ENCODE data around the gene GLRX3. TPM values are rescaled to one million over a fixed set of nuclear protein-coding genes. Genes with fewer than 3 reads are reported as not detected.
"Not testable (repeated sequence)": the region's sequence is repeated elsewhere in the genome, so short reads cannot be mapped to it uniquely, and the experiment has no call there.

Gene GLRX3
- total RNA-seq, 1 experiment from 2014 or later: 142 TPM

DNA sequence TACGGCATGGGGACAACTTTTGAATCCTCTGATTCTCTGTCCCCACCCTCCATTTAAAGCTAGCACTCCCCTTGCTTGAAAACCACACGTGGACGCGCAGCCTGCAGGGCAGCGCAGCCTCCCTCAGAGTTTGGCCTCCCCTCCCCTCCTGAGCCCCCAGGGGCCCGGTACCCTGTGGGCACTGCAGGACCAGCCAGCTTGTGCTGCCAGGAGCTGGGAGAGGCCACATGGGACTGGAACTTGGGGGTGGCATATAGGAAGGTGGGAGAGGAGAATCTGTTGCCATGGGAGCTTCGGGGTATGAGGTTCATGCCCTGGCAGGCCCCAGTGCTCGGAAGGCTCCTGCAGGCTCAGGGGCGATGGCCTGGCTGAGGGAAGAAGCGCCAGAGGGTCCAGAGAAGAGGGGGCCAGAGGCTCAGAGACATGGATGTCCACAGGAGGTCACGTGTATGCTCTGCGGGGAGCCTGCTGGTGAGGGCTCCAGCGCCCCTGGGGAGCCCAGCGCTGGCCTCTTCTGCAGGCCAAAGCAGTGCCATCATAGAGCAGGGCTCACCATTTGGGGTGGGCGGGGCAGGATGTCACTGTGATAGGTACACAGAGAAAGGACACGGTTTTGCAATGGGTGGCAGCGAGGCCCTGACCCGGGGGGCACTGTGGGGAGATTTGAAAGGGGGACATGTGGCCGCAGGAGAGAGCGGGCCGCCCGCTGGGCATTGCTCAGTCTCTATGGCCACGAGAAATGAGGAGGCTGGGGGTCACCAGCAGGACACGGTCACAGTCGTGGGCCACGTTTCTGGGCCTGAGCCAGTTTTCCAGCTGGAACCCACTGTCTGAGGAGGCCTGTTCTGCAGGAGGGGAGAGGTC, 64.2 kb downstream of the GLRX3 start (continued):
- TF ChIP-seq, protein P1, sequence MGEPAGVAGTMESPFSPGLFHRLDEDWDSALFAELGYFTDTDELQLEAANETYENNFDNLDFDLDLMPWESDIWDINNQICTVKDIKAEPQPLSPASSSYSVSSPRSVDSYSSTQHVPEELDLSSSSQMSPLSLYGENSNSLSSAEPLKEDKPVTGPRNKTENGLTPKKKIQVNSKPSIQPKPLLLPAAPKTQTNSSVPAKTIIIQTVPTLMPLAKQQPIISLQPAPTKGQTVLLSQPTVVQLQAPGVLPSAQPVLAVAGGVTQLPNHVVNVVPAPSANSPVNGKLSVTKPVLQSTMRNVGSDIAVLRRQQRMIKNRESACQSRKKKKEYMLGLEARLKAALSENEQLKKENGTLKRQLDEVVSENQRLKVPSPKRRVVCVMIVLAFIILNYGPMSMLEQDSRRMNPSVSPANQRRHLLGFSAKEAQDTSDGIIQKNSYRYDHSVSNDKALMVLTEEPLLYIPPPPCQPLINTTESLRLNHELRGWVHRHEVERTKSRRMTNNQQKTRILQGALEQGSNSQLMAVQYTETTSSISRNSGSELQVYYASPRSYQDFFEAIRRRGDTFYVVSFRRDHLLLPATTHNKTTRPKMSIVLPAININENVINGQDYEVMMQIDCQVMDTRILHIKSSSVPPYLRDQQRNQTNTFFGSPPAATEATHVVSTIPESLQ (CRISPR knock-in tag; IDR thresholded peaks at IDR 0.05): no peak
- TF ChIP-seq, protein P2, sequence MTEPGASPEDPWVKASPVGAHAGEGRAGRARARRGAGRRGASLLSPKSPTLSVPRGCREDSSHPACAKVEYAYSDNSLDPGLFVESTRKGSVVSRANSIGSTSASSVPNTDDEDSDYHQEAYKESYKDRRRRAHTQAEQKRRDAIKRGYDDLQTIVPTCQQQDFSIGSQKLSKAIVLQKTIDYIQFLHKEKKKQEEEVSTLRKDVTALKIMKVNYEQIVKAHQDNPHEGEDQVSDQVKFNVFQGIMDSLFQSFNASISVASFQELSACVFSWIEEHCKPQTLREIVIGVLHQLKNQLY (CRISPR knock-in tag; IDR thresholded peaks at IDR 0.05): no peak
- TF ChIP-seq GRHL2 (CRISPR knock-in tag; IDR thresholded peaks at IDR 0.05; ENCODE audit: insufficient replicate concordance, severe bottlenecking) (no peak), ZNF396 (CRISPR knock-in tag; IDR thresholded peaks at IDR 0.05; ENCODE audit: borderline replicate concordance) (no peak)
- TF ChIP-seq, protein P3, sequence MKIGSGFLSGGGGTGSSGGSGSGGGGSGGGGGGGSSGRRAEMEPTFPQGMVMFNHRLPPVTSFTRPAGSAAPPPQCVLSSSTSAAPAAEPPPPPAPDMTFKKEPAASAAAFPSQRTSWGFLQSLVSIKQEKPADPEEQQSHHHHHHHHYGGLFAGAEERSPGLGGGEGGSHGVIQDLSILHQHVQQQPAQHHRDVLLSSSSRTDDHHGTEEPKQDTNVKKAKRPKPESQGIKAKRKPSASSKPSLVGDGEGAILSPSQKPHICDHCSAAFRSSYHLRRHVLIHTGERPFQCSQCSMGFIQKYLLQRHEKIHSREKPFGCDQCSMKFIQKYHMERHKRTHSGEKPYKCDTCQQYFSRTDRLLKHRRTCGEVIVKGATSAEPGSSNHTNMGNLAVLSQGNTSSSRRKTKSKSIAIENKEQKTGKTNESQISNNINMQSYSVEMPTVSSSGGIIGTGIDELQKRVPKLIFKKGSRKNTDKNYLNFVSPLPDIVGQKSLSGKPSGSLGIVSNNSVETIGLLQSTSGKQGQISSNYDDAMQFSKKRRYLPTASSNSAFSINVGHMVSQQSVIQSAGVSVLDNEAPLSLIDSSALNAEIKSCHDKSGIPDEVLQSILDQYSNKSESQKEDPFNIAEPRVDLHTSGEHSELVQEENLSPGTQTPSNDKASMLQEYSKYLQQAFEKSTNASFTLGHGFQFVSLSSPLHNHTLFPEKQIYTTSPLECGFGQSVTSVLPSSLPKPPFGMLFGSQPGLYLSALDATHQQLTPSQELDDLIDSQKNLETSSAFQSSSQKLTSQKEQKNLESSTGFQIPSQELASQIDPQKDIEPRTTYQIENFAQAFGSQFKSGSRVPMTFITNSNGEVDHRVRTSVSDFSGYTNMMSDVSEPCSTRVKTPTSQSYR (CRISPR knock-in tag; IDR thresholded peaks at IDR 0.05): no peak
- TF ChIP-seq, protein P4, sequence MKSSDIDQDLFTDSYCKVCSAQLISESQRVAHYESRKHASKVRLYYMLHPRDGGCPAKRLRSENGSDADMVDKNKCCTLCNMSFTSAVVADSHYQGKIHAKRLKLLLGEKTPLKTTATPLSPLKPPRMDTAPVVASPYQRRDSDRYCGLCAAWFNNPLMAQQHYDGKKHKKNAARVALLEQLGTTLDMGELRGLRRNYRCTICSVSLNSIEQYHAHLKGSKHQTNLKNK (CRISPR knock-in tag; IDR thresholded peaks at IDR 0.05): no peak
- TF ChIP-seq, protein P5, sequence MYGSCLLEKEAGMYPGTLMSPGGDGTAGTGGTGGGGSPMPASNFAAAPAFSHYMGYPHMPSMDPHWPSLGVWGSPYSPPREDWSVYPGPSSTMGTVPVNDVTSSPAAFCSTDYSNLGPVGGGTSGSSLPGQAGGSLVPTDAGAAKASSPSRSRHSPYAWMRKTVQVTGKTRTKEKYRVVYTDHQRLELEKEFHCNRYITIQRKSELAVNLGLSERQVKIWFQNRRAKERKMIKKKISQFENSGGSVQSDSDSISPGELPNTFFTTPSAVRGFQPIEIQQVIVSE (CRISPR knock-in tag; IDR thresholded peaks at IDR 0.05; ENCODE audit: borderline replicate concordance): no peak
- TF ChIP-seq, protein P6, sequence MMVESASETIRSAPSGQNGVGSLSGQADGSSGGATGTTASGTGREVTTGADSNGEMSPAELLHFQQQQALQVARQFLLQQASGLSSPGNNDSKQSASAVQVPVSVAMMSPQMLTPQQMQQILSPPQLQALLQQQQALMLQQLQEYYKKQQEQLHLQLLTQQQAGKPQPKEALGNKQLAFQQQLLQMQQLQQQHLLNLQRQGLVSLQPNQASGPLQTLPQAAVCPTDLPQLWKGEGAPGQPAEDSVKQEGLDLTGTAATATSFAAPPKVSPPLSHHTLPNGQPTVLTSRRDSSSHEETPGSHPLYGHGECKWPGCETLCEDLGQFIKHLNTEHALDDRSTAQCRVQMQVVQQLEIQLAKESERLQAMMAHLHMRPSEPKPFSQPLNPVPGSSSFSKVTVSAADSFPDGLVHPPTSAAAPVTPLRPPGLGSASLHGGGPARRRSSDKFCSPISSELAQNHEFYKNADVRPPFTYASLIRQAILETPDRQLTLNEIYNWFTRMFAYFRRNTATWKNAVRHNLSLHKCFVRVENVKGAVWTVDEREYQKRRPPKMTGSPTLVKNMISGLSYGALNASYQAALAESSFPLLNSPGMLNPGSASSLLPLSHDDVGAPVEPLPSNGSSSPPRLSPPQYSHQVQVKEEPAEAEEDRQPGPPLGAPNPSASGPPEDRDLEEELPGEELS (CRISPR knock-in tag; IDR thresholded peaks at IDR 0.05): no peak

DNA sequence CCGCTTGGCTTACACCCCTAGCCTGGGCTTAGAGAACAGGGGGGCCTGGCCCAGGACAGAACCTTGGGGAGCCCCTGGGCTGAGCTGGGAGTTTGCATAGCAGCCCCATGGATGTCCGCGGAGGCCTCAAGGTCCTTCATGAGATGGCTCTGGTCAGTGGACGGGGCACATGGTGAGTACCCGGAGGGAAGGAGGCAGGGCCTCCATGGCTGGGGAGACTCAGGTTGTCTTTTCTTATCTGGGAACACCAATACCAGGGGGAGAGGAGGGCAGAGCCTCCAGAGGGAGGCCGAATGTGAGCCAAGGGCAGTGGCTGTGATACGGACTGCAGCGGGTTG, 64.8 kb downstream of the GLRX3 start:
- POLR2A ChIA-PET: no interaction called here
- Mint-ChIP-seq H3K27me3 (ENCODE audit: low read depth) (no peaks in the 10 kb centered on the region; the same call in 1 of the 2 replicates), H3K4me1 (no peaks in the 10 kb centered on the region), H3K36me3 (peaks cover 17% of the 10 kb centered on the region), H3K4me3 (no peak overlapping the region), H3K9me3 (peaks cover 37% of the 10 kb centered on the region), H3K27ac (no peak overlapping the region)
- ATAC-seq (no peak), DNase-seq (ENCODE audit: low spot score) (no peak)
- CTCF ChIA-PET: no interaction called here
- TF ChIP-seq, protein P5 (CRISPR knock-in tag; IDR thresholded peaks at IDR 0.05; ENCODE audit: borderline replicate concordance): no peak
- TF ChIP-seq, protein P7, sequence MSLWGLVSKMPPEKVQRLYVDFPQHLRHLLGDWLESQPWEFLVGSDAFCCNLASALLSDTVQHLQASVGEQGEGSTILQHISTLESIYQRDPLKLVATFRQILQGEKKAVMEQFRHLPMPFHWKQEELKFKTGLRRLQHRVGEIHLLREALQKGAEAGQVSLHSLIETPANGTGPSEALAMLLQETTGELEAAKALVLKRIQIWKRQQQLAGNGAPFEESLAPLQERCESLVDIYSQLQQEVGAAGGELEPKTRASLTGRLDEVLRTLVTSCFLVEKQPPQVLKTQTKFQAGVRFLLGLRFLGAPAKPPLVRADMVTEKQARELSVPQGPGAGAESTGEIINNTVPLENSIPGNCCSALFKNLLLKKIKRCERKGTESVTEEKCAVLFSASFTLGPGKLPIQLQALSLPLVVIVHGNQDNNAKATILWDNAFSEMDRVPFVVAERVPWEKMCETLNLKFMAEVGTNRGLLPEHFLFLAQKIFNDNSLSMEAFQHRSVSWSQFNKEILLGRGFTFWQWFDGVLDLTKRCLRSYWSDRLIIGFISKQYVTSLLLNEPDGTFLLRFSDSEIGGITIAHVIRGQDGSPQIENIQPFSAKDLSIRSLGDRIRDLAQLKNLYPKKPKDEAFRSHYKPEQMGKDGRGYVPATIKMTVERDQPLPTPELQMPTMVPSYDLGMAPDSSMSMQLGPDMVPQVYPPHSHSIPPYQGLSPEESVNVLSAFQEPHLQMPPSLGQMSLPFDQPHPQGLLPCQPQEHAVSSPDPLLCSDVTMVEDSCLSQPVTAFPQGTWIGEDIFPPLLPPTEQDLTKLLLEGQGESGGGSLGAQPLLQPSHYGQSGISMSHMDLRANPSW (CRISPR knock-in tag; conservative IDR thresholded peaks at IDR 0.05; ENCODE audit: low read depth): no peak
- TF ChIP-seq ZNF232 (CRISPR knock-in tag; IDR thresholded peaks at IDR 0.05): no peak
- TF ChIP-seq ZNF396 (CRISPR knock-in tag; IDR thresholded peaks at IDR 0.05; ENCODE audit: borderline replicate concordance): no peak
- TF ChIP-seq TEAD1 (CRISPR knock-in tag; IDR thresholded peaks at IDR 0.05): no peak
- no peak for TF ChIP-seq ZBTB21 (CRISPR knock-in tag; IDR thresholded peaks at IDR 0.05; ENCODE audit: borderline replicate concordance)
- no peak for TF ChIP-seq NR3C1 (CRISPR knock-in tag; conservative IDR thresholded peaks at IDR 0.05; ENCODE audit: low read depth)
- TF ChIP-seq, protein P8, sequence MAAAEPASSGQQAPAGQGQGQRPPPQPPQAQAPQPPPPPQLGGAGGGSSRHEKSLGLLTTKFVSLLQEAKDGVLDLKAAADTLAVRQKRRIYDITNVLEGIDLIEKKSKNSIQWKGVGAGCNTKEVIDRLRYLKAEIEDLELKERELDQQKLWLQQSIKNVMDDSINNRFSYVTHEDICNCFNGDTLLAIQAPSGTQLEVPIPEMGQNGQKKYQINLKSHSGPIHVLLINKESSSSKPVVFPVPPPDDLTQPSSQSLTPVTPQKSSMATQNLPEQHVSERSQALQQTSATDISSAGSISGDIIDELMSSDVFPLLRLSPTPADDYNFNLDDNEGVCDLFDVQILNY (CRISPR knock-in tag; IDR thresholded peaks at IDR 0.05): no peak

DNA sequence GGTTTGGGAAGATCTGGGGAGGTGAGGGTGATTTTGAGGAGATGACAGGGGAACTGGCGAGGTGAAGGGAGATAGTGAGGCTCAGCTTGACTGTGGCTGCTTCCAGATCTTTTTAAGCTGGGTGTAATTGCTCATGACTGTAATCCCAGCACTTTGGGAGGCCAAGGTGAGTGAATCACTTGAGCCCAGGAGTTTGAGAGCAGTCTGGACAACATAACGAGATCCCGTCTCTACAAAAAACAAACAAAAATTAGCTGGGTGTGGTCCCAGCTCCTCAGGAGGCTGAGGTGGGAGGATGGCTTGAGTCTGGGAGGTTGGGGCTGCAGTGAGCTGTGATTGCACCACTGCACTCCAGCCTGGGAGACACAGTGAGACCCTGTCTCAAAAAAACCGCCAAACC, 66.0 kb downstream of the GLRX3 start:
- ATAC-seq; H3K4me3 Mint-ChIP-seq; DNase-seq (ENCODE audit: low spot score); H3K27me3 Mint-ChIP-seq (ENCODE audit: low read depth); CTCF ChIA-PET; H3K4me1 Mint-ChIP-seq; H3K27ac Mint-ChIP-seq: not testable (repeated sequence)
- H3K9me3 Mint-ChIP-seq: peaks cover 29% of the 10 kb centered on the region
- POLR2A ChIA-PET: interaction anchor here (0.7 kb wide), 1 partner anchor 16 kb away, joined by 3 read pairs; no protein-coding TSS in a partner anchor
- peaks cover 14% of the 10 kb centered on the region for H3K36me3 Mint-ChIP-seq
